ENCODE results near the gene ANKRD33B. TPM values are rescaled to one million over a fixed set of nuclear protein-coding genes. Genes with fewer than 3 reads are reported as not detected.

ANKRD33B gene
- total and polyA plus RNA-seq, 2 of the 8 experiments (the other 6 are each of a cell fraction or from before 2014, with no cell fraction given) = 6.9 to 20.6 TPM

DNA sequence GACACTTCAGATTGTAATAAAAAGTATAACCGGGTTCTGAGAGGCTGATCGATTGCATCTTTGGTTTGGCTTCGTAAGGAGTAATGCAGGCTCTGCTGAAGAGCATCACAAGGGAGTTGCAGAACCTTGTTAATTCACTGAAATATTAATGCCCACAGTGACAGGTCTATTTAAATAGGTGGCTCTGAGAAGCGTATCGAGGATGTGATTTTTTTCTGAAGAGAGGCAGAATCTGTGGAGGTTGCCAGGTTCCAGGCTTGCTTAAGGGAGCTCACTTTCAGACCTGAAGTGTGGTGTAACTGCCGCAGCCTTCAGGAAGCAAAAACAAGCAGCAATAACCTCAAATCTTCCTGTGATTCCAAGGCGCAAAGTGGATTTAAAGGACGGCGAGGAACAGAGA, 80.3 kb downstream of the ANKRD33B start (continued):
- no peak for TF ChIP-seq SAP30 (IDR thresholded peaks at IDR 0.05; ENCODE audit: insufficient read depth, insufficient replicate concordance, low read length)
